GM19452 (cell line): Measurements from ENCODE around the gene TCP11L1.

Experiments
- ATAC-seq: cut with Tn5 transposase; IDR thresholded peaks from one replicate; pipeline ENCODE4 v1.9.1; 2021; ENCODE audit not compliant: unreplicated experiment

TCP11L1 gene, protein sequence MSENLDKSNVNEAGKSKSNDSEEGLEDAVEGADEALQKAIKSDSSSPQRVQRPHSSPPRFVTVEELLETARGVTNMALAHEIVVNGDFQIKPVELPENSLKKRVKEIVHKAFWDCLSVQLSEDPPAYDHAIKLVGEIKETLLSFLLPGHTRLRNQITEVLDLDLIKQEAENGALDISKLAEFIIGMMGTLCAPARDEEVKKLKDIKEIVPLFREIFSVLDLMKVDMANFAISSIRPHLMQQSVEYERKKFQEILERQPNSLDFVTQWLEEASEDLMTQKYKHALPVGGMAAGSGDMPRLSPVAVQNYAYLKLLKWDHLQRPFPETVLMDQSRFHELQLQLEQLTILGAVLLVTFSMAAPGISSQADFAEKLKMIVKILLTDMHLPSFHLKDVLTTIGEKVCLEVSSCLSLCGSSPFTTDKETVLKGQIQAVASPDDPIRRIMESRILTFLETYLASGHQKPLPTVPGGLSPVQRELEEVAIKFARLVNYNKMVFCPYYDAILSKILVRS

DNA sequence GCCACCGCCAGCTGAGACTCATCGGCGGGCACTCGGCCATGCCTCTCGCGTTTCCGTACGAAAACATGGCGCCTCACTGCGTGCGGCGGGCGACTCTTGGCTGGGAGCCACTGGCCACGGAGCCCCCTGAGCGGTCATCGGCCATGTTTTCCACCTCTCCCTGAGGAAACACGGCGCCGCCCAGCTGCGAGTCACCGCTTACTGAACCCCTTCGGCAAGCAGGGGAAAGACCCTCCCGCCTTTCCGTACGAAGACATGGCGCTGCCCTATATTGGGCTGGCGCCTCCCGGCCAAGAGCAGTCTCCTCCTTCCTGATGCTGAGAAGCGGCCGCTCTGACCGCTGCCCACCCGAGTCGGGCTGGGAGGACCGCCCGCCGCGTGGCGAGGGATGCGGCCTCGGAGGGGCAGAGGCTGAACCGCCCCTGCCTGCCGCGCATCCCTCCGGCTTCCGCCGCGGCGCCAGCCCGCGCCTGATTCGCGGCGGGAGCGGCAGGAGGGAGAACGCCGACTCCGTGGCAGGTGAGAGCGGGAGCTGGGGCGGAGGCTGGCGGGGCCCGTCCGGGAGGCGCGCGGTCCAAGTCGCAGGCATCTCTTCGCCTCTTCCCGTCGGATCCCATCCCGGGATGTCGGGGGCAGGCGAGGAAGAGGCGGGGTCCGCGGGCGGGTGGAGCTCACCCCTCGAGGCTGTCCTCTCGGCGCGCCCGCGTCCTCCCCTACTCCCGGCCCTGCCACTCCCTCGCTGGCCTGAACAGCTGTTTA is at the start of gene TCP11L1:
Gene TCP11L1 (plus strand): TSS at position 299 of the 759 bp plus-strand sequence. CDS start 4,202 bp downstream, outside the sequence.
- peak; percentile 83 for ATAC-seq

DNA sequence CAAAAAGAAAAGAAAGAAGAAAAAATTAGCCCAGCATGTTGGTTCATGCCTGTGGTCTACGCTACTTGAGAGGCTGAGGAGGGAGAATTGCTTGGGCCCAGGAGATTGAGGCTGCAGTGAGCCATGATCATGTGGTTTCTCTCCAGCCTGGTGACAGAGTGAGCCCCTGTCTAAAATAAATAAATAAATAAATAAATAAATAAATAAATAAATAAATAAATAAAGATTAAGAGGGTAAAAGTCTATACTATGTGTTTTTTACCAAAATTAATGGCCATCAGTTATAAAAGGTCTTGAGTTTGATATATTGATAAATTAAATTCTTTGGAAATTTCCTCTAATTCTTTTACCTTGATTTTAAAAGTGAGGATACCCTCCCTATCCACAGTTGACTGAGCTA is 48.9 kb upstream of the TCP11L1 start:
- no peak for ATAC-seq

DNA sequence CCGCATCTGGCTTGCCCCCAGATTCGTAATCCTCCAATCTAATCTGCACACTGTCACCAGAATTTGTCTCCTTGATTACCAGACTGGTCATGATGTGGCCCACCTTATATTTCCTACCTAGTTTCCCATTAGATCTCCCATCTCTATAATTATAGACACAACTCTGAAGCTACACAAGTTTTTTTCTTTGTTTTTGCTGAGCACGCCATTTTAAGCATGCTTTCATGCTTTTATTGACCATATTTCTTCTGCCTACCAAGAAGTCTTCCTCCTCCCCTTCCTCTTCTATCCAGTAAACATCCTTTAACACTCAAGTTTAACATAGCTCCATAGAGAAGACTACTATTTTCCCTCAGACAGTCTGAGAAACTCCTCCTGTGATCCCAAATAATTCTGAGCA is 47.9 kb upstream of the TCP11L1 start:
- ATAC-seq, result no peak

DNA sequence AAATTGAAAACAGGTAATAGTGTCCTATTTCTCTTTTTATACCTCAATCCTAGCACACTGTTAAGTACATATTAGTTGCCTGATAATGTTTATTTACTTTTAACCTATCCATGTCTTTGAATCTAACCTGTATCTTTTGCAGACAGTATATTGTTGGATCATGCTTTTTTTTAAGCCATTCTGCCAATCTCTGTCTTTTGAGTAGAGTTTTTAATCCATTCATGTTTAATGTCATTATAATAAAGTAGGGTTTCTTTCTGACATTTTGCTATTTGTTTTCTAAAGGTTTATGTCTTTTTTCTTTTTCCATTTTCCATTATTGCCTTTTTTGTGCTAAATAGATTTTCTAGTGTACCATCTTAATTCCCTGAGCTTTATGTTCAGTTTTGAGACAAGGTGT is 47.5 kb upstream of the TCP11L1 start:
- ATAC-seq, result no peak

DNA sequence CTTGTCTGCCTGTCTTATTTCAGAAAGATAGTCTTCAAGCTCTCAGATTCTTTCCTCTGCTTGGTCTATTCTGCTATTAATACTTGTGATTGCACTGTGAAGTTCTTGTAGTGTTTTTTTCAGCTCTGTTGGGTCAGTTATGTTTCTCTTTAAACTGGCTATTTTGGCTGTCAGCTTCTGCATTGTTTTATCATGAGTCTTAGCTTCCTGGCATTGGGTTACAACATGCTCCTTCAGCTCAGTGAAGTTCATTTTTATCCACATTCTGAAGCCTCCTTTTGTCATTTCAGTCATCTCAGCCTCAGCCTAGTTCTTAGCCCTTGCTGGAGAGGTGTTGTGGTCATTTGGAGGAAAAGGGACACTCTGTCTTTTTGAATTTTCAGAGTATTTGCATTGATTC is 39.2 kb upstream of the TCP11L1 start:
- no peak for ATAC-seq

DNA sequence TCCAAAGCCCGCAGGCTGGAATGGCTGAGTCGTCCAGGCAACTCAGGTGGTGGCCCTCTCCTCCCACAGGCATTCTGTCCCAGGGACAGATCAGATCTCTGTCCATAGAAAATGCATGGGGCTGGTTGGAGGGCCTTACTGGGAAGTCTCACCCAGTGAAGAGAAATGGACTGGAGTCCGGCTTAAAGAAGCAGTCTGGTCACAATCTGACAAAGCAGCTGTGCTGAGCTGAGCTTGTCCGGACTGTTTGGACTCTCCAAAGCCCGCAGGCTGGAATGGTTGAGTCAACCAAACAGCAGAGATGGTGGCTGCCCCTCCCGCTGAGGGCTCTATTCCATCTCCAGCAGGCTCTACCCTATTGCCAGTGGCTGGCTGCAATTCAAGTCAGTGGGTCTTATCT is 38.1 kb upstream of the TCP11L1 start:
- ATAC-seq, result no peak

DNA sequence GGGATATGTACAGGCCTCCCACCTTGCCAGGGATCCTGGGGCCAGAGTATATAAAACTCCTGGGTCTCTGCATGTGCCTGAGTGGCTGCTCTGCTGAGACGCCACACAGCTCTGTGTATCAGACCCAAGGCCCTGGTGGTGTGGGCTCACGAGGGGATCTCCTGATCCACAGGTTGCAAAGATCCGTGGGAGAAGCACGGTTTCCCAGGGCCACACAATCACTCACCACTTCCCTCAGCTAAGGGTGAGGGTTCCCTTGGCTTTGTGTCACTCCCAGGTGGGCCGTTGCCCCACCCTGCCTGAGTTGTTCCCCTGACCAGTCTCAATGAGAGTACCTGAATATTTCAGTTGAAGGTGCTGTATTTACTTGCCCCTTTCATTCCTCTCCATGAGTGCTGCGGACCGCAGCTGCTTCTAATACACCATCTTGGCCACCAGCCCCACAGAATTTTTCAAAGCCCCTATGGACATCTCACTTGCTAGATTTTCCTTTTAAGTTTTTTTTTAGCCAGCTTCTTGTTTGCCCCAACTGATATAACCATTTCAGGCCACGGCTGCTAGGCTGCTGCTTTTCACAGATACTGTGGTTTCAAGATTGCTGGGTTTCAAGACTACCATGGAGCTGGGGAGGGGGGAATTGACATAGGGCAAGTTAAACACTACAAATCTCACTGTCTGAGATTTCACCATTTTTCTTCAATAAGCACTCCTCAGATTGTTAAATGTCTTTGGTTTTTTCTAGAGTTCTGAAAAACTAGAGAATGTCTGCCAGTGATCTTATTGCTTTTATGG is 37.4 kb upstream of the TCP11L1 start:
- ATAC-seq, result no peak

DNA sequence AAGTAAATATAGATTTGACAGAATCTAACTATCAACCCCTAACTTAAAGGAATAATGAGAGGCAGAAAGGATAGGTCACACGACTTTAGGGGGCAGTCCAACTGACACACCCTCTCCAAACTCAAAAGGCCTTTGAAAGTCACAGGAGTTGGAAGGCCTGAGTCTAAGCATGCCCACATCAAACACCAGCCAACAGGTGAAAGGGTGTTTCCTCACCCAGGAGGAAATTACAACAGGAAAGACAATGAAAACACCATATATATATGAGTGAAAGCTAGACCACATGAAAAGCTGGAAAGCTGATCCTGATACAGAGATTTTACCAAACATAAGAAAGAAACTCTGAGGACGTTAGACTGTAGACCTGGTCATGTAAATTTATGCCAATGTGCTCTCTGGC is 34.2 kb upstream of the TCP11L1 start:
- ATAC-seq, result no peak

DNA sequence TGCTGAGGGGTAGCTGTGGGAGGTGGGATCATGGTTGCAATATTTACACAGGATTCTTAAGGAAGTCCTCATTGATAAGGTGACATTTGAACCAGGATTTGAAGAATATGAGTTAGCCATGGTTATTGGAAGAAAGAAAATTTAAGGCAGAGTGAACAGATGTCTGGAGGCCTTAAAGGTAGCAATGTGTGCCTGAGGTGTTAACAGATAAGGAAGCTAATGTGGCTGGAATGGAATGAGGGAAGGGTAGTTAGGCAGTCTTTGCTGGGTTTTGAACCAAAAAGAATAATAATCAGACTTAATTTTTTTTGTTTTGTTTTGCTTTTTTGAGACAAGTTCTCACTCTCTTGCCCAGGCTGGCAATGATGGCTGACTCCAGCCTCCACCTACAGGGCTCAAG is 33.4 kb upstream of the TCP11L1 start:
- ATAC-seq, result no peak

DNA sequence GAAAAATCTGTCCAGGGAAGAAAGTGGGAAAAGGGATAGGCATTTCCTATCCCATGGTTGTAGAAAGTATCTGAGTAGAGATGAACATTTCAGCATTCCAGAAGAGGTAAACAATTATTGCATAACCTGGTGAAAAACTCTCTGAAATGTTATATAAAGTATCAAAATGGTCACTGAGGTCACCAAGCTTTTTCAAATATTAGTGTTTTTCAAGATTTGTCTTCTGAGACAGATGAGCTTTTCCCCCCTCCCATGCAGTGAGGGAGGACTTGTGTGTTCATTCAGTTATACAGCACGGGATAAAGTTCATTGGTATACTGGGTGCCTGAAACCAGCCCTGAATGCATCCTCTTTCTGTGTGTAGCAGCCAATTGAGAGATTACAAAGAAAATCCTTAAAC is 25.6 kb upstream of the TCP11L1 start:
- ATAC-seq, result no peak

DNA sequence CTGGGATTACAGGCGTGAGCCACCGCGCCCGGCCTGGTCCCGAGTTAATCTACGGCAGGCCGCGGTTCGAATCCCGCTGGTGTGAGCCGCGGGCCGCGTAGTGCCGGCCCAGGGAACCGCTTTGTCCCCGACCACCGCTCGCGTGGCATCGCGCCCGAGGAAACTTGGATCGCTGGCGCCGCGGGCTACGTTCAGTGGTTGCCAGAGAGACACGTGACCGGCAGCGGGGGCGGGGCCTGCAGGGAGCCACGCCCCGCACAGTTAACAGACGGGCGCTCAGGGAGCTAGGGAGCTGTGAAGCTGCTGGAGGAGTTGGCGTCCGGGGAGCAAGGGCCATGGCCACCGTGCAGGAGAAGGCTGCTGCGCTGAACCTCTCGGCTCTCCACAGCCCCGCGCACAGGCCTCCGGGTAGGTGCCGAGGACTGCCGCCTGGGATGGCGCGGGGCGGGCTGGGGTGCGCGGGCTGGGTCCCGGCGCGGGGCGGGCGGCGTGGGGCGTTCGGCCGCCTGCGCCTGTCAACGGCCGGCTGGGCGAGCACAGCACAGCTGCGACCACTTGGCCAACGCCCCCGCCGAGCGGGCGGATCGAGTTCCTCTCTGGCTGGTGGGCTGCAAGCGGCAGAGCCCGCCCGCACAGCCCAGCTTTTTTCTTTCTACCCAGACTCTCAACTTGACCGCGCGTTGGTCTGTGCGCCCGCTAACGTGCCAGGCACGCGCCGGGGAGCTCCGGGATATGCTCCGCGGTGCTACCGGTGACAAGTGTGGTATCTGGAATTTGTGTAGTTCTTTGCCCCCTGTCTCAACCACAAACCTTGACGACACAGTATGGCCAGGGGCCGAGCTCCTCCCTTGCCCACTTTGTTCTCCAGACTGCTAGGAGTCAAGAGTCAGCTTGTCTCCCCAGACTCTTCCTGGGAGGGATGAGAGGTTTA is 23.5 kb upstream of the TCP11L1 start, which contains the start of gene DEPDC7:
Gene DEPDC7 (plus strand): TSS at position 258 of the 931 bp plus-strand sequence. CDS start 78 bp downstream, at position 336.
- peak; percentile 63 for ATAC-seq

DNA sequence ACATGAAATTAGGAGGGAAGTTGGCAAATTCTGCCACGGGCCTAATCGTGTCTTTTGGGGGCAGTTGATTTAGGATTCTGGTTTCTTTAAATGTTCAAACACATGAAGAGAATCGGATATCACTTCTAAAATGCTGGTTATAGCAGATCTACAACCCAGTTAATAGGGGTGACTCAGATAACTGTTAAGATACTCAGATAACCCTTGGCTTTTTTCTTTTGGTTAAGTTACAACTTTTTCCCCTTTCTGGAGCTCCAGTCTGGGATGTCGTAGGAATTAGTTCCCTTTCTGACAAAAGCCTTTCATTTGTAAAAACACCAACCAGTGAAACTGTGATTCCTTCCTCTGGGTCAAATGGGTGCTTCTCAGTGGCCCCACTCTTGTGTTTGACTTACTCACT is 22.7 kb upstream of the TCP11L1 start:
- no peak for ATAC-seq

DNA sequence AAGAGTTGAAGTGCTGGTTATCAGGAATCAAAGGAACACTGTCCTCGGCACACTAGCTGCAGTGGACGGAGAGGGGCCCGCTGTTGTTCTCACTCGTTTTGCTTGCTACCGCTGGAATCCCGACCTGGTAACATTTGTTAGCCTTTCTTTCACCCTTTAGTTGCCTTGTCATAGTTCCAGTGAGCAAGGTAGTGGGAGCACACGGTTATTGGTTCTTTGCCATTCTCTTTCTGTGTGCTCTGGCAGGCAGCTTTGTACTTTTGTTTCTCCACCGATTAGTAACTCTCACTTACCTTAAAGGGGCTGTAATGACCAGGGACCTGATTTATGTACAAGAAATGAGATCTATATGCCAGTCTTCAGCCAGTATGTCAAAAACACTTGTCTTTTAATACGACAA is 21.9 kb upstream of the TCP11L1 start:
- no peak for ATAC-seq

DNA sequence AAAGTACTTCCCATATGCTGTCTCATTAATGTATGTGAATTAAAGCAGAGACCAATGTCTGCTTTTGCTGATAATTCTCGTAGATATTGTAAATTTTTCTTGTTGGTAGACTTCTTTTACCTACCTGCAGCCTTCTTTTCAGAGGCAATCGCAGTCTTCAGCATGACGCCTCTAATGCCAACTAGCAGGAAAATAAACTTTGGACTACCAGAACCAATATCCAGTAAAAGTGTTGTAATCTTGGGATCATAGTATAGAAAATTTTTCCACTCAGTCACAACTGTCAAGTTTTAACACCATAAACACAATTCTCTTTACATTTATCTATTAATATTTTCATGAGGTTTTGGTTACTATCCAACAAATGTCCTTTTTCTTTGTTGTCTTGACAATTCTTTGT is 21.4 kb upstream of the TCP11L1 start:
- no peak for ATAC-seq

DNA sequence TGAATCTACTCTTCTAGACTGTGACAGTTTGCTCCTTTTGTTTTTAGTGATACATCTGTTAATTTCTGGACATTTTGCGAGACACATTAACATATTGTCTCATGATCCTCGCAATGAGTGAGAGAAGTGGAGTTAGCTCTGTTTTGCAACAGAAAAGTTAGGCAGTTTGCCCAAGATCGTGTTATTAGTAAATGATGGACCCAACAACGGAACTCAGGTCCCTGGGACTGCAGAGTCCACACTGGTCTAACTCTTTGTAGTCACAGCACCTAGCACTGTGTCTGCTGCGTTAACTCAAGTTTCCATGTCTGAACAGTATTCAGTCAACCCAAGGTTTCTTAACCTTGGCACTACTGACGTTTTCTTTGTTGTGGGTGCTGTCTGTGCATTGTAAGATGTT is 20.5 kb upstream of the TCP11L1 start:
- ATAC-seq, result no peak

DNA sequence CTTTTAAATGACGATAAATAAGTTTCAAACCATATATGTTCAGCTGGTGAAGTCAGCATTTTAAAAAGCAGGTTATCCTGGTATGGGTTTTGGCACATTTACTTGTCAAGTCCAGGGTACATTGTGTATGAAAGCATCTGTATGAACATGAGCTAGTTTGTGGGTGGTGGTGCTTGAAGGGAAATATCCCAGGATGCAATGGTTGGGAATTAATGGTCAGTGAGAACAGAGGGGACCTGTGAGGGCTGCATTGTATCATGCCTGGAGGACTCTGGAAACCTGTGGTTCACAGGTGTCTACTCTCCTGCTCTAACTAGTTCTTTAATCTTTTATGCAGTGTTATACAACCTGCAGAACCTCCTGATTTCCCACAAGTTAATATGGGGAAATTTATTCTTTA is 17.9 kb upstream of the TCP11L1 start:
- no peak for ATAC-seq

DNA sequence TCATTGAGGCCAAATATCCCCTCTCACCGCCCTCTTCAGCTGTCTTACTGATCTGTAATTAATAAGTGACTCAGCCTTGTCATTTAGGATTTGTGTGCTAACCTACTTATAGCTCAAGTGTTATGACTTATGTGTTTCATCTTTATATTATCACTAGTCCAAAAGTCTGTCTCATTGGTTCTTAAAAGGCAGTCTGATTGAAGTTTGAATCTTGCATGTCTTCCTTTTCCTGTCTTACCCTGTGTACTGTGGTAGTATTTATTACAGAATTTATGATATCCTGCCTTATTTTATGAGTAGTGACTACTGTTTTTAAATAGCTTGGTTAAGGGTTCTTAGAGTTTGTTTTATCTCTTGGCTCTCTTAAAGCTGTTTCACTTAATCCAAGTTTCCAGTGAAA is 17.4 kb upstream of the TCP11L1 start:
- ATAC-seq, result no peak

DNA sequence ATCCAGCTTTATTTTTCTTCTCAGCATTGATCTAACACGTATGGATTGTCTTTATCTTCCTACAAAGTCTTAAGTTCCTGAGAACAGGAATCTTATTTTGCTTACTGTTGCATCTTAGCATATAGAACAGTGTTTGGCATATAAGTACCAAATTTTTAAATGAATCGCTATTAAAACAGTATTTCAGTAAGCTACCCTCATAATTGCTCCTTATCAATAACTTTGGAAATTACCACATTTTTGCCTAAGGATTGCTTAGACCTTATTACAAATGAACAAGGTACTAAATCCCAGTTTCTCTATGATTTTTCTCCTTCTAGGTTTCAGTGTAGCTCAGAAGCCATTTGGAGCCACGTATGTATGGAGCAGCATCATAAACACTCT is 14.0 kb upstream of the TCP11L1 start:
- no peak for ATAC-seq

DNA sequence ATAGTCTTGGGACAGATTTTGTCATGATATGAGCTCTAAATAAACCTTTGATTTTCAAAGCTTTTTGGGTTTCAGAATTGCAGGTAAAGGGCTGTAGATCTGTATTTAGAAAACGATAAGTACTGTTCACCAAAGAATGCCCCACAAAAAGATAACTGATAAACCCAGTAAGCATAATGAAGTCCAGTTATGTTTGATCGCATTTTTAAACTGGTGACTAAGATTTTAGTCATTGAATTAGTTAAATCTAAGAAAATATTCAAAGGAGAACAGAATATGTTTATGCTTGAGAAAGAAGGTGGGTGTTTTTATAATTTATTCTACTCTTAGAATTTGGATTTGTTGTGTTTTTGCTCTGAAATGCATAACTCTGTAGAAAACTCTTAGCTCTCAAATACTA is 12.1 kb upstream of the TCP11L1 start:
- ATAC-seq, result no peak

DNA sequence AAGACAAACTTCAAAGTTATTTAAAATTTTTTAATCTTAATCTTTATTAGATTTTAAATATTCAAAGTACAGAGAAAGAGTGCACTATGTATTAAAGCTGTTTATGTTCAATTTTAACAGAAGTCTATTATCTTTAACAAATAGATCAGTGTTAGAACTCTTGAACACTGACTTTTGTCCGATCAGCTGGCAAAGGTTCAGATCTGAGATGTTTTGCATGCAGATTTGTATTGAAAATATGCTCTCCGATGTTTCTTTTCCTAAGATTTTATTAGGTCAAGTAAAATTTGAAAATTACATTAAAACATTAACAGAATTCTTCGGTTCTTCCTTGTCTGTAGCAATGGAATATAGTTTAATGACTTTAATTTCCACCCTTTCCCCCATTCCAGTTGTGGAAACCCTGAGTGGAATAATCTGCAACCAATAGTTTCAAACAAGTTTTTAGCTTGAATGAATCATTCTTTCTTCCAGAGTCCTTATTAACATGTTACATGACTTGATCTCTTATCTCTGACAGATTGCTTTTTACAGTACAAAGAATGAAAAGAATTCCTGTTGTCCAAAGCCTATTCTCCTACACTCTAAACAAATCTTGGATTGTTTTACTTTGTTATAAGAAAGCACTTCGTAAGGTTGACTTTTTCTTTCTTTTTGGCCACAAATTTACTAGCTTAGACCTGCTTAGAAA is 11.4 kb upstream of the TCP11L1 start:
- no peak for ATAC-seq
